NCI-H2227 treated with DMSO at 0.1 percent for 48 hours (cell line): Measurements from ENCODE around the gene PPP2CA.
A peak's percentile ranks its signal among the peaks of the same experiment; 100 is the strongest.

Experiments
- DNase-seq: peaks from one replicate; lab custom pipeline; 2025; lab: John Stamatoyannopoulos, UW

PPP2CA gene

GRCh38 chr5:134148316-134148715 is 77.6 kb downstream of the PPP2CA start:
- DNase-seq: no peak

GRCh38 chr5:134146651-134147518 is 79.0 kb downstream of the PPP2CA start:
- no peak for DNase-seq

- DNase-seq: peak; percentile 48
These were observed 79.9 kb downstream of the PPP2CA start for GRCh38 chr5:134145779-134146581.

- DNase-seq: no peak
These were observed 80.7 kb downstream of the PPP2CA start for GRCh38 chr5:134145041-134145757.
